IPS-20b (cell line): ENCODE data around the gene CBX8.
"Not testable (repeated sequence)": the region's sequence is repeated elsewhere in the genome, so short reads cannot be mapped to it uniquely, and the experiment has no call there.

Experiments used
- H3K27ac ChIP-seq: one replicate; pipeline ENCODE4 v1.5.1; 2013; ENCODE audit warnings: low read length
- H3K27me3 ChIP-seq: 2 replicates; pipeline ENCODE4 v1.6.1; 2013; ENCODE audit warnings: mild to moderate bottlenecking, low read length, inconsistent platforms; ENCODE audit not compliant: insufficient read depth
- H3K36me3 ChIP-seq: 2 replicates; pipeline ENCODE4 v1.6.1; 2013; ENCODE audit warnings: low read depth, mild to moderate bottlenecking, inconsistent platforms, low read length, moderate library complexity; ENCODE audit not compliant: insufficient read depth
- H3K4me1 ChIP-seq: 2 replicates; pipeline ENCODE4 v1.6.1; 2013; ENCODE audit warnings: mild to moderate bottlenecking, control low read depth, inconsistent platforms, low read length, moderate library complexity; ENCODE audit not compliant: insufficient read depth
- H3K4me3 ChIP-seq: 2 replicates; pipeline ENCODE4 v1.5.1; 2013; ENCODE audit warnings: mild to moderate bottlenecking, low read length, inconsistent platforms
- H3K9ac ChIP-seq: 2 replicates; pipeline ENCODE4 v1.6.1; 2013; ENCODE audit warnings: low read depth, mild to moderate bottlenecking, inconsistent platforms, low read length, moderate library complexity
- H3K9me3 ChIP-seq: 2 replicates; pipeline ENCODE4 v1.6.1; 2013; ENCODE audit warnings: mild to moderate bottlenecking, low read depth, low read length, inconsistent platforms; ENCODE audit not compliant: insufficient read depth

Gene CBX8

GRCh38 chr17:79758271-79758670 is 38.6 kb downstream of the CBX8 start:
- H3K36me3 ChIP-seq, result no peaks in the 10 kb centered on the region
- H3K9ac ChIP-seq, result no peak overlapping the region
- no peak overlapping the region for H3K4me3 ChIP-seq
- H3K27me3 ChIP-seq, result no peaks in the 10 kb centered on the region
- H3K27ac ChIP-seq, result no peak overlapping the region
- H3K4me1 ChIP-seq, result no peaks in the 10 kb centered on the region
- H3K9me3 ChIP-seq, result no peaks in the 10 kb centered on the region

- Histone ChIP-seq H3K27ac (no peak overlapping the region), H3K4me3 (no peak overlapping the region), H3K9me3 (no peaks in the 10 kb centered on the region), H3K36me3 (no peaks in the 10 kb centered on the region), H3K27me3 (no peaks in the 10 kb centered on the region), H3K4me1 (no peaks in the 10 kb centered on the region), H3K9ac (no peak overlapping the region)
Observed at GRCh38 chr17:79757140-79757745, 39.6 kb downstream of the CBX8 start.

GRCh38 chr17:79755591-79755990 is 41.3 kb downstream of the CBX8 start:
- peaks cover 7% of the 10 kb centered on the region for H3K27me3 ChIP-seq
- H3K4me3 ChIP-seq, result no peak overlapping the region
- no peak overlapping the region for H3K9ac ChIP-seq
- no peaks in the 10 kb centered on the region for H3K36me3 ChIP-seq
- no peaks in the 10 kb centered on the region for H3K4me1 ChIP-seq
- no peak overlapping the region for H3K27ac ChIP-seq
- no peaks in the 10 kb centered on the region for H3K9me3 ChIP-seq

- not testable (repeated sequence) for H3K4me1 ChIP-seq, H3K27ac ChIP-seq, H3K4me3 ChIP-seq, H3K9me3 ChIP-seq, H3K36me3 ChIP-seq, H3K9ac ChIP-seq
- H3K27me3 ChIP-seq, result peaks cover 14% of the 10 kb centered on the region
Observed at GRCh38 chr17:79754903-79755302, 42.0 kb downstream of the CBX8 start.

GRCh38 chr17:79754370-79754769 is 42.5 kb downstream of the CBX8 start:
- peaks cover 19% of the 10 kb centered on the region for H3K27me3 ChIP-seq
- no peaks in the 10 kb centered on the region for H3K4me1 ChIP-seq
- no peak overlapping the region for H3K4me3 ChIP-seq
- H3K9ac ChIP-seq, result no peak overlapping the region
- no peaks in the 10 kb centered on the region for H3K9me3 ChIP-seq
- no peaks in the 10 kb centered on the region for H3K36me3 ChIP-seq
- H3K27ac ChIP-seq, result no peak overlapping the region

GRCh38 chr17:79752175-79752574 is 44.7 kb downstream of the CBX8 start:
- H3K9ac ChIP-seq, result no peak overlapping the region
- peaks cover 41% of the 10 kb centered on the region for H3K27me3 ChIP-seq
- H3K4me1 ChIP-seq, result peaks cover 2% of the 10 kb centered on the region; the same call in 1 of the 2 replicates
- H3K4me3 ChIP-seq, result no peak overlapping the region
- H3K9me3 ChIP-seq, result no peaks in the 10 kb centered on the region
- H3K36me3 ChIP-seq, result no peaks in the 10 kb centered on the region
- H3K27ac ChIP-seq, result no peak overlapping the region

GRCh38 chr17:79750650-79751545 is 46.0 kb downstream of the CBX8 start:
- no peaks in the 10 kb centered on the region for H3K9me3 ChIP-seq
- H3K4me3 ChIP-seq, result no peak overlapping the region
- no peak overlapping the region for H3K9ac ChIP-seq
- no peak overlapping the region for H3K27ac ChIP-seq
- H3K27me3 ChIP-seq, result peaks cover 52% of the 10 kb centered on the region
- H3K4me1 ChIP-seq, result peaks cover 8% of the 10 kb centered on the region; the same call in 1 of the 2 replicates
- no peaks in the 10 kb centered on the region for H3K36me3 ChIP-seq

- Histone ChIP-seq H3K9ac (no peak overlapping the region), H3K36me3 (no peaks in the 10 kb centered on the region), H3K27ac (no peak overlapping the region), H3K9me3 (no peaks in the 10 kb centered on the region), H3K4me1 (peaks cover 8% of the 10 kb centered on the region; the same call in 1 of the 2 replicates), H3K27me3 (peaks cover 61% of the 10 kb centered on the region), H3K4me3 (no peak overlapping the region)
Observed at GRCh38 chr17:79749958-79750357, 46.9 kb downstream of the CBX8 start.

GRCh38 chr17:79749156-79749815 is 47.6 kb downstream of the CBX8 start:
- Histone ChIP-seq H3K27me3 (peaks cover 65% of the 10 kb centered on the region), H3K27ac (no peak overlapping the region), H3K4me1 (peaks cover 8% of the 10 kb centered on the region; the same call in 1 of the 2 replicates), H3K36me3 (no peaks in the 10 kb centered on the region), H3K9me3 (no peaks in the 10 kb centered on the region), H3K9ac (no peak overlapping the region), H3K4me3 (no peak overlapping the region)

GRCh38 chr17:79748295-79749099 is 48.4 kb downstream of the CBX8 start:
- no peaks in the 10 kb centered on the region for H3K9me3 ChIP-seq
- H3K36me3 ChIP-seq, result no peaks in the 10 kb centered on the region
- no peak overlapping the region for H3K27ac ChIP-seq
- H3K9ac ChIP-seq, result no peak overlapping the region
- H3K27me3 ChIP-seq, result peaks cover 70% of the 10 kb centered on the region
- H3K4me1 ChIP-seq, result peaks cover 8% of the 10 kb centered on the region; the same call in 1 of the 2 replicates
- peak overlapping the region; percentile 53; the same call in 1 of the 2 replicates for H3K4me3 ChIP-seq
